Posterior vena cava (tissue), 2 donors: ENCODE results near the gene BRI3. TPM values are rescaled to one million over a fixed set of nuclear protein-coding genes. Genes with fewer than 3 reads are reported as not detected.
A peak's percentile ranks its signal among the peaks of the same experiment; 100 is the strongest.

Source experiments
- DNase-seq: peaks from one replicate; pipeline ENCODE4 v3.0.0-alpha.2; 2020; ENCODE audit warnings: low spot score
- intact Hi-C, 2 donors: fragments of 100-400 bp; cut with DNase I; formaldehyde crosslinking; loops; one replicate each; pipeline versions ENCODE4 v1.14.1 to v1.14.2; 2022 to 2023
- total RNA-seq, 2 donors: library from RNA; stranded (reverse); fragmentation: NEBNext Ultra II Directional; extraction: Animal tissue kit (Norgen Biotek cat#: 25700); gene quantifications; one replicate each; pipeline ENCODE4 v1.2.1, GENCODE V29; 2021
- donor health status: DM: yes; HTN: yes; CAD: no.
- donor health status: DM: yes; HTN: yes; CAD: no.

BRI3 gene
- total RNA-seq, 2 donors from 2014 or later = 183 to 193 TPM

DNA sequence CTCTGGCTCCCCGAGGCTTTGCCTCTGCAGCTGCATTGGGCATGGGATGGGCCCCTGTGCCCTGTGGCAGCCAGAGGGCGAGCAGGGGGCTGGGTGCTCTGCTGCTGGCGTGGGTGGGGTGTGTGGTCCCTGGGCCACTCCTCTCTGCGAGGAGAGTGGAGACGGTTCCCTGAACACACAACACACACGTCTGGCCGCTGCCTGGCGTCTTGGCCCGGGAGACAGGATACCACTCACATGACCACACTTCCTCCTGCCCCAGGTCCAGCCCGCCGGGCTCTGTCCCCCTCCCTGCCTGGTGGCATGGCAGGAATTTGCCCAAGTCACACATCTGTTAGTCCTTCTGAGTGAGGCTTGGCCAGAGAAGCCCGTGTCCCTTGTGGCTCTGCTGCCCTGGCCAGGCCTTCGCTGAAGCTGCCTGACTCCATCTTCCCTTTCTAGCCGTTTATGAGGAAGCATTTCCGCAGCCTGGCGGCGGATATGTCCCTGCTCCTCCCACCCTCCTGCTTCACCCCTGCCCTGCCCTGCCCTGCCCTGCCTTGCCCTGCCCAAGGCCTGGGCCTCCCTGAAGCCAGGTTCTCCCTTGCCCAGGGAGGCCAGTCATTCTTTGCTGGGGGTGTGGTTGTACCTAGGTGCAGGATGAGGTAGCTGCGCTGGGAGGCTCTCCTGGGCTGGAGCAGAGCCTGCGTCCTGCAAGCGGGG, 3.0 kb downstream of the BRI3 start:
- peak; percentile 94 for DNase-seq
- intact Hi-C loops = no loop called here

DNA sequence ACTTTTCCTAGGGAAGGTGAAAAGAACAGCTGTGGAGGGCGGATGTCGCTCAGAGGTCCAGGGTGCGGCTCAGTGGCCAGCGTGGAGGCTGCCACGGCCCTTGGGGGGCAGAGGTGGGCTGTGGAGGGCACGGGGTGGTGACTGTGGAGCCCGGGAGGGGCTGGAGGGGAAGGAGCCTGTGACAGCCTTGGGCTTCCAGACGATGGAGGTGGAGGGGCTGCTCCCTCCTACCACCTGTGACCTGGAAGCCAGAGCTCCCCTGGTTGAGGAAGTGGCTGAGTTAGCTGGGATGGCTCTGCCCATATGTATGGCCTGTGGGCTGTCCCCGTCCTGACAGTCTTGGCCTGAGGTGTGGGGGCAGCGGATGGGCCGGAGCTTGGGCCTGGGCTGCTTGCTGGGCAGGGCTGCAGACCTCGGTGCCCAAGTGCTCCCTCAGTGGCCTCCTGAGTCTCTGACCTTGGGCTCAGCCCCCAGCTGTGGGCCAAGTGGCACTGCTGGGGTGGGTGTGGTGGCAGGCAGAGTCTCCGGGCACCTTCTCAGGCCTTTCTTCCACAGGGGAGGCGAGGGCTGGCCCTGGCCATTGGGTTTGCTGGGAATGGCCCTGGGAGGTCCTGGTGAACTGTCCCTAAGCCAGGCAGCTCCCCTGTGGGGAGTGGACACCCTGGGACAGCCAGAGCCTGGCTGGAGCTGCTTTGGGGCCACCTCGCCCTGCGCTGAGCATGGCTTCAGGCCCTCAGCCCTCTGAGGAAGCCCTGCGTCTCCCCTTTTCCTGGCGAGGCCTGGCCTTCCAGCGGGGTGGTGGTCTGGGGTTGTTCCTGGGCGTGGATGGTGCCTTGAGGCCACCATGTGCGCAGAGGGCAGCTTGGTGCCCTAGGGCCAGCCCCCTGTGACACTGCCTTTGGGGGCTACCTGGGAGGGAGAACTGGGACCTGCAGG, 3.9 kb downstream of the BRI3 start:
- no peak for DNase-seq
- intact Hi-C loops = no loop called here

DNA sequence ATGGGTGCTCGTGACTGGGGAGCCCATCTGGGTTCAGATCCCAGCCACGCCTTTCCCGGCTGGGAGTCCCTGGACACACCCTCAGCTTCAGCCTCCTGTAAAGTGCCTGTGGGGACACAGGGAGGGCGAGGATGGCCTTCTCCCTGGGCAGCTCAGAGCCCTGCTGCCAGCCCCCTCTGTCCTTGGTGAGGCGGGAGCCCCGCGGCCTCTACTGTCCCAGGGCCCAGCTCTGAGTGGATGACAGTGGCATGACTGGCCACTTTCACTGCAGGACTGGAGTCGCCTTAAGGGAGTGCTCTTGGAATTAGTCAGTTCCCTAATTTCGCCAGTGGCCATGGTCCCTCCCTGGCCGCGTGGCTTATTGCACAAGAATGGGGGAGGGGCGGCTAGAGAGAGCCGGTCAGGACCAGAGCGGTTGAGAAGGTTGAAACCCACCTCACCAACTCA, 4.6 kb downstream of the BRI3 start:
- DNase-seq = peak; percentile 94

DNA sequence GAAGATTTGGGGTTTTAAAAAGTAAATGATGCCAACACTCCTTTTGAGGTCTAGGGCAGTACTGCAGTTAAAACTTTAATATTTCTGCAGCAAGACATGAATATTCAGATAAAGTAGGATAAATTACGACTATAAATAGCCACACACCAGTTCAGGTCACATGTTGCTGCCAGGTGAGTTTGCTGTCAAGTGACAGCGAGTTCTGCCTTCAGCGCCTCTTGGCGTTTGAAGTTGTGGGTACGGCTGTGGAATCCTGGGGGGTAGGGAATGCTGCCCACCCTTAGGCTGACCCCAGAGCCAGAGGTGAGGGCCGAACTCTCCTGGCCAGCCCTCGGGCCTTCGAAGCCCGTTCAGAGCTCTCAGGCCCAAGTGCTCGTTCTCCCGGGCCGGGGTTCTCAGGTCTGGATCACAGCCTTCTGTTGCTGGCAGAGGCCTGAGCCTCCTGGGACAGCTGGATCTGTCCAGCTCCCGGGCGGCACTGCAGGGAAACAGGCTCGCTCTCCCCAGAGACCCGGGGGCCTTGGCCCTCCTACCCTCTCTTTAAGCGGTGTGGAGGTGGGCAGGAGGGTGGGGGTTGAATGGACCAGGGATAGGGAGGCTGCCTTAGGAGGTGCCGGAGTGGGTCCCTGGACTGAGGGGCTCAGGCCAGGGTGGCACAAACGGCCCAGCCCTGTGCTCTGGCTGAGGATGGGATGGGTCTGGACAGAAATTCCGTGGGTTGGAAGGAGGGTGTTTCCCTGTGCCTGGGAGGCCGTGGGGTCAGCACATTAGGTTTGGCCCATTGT, 5.4 kb downstream of the BRI3 start:
- intact Hi-C loops = no loop called here

More for the DNA sequence above, 4.6 kb downstream of the BRI3 start:
- intact Hi-C loops = no loop called here

DNA sequence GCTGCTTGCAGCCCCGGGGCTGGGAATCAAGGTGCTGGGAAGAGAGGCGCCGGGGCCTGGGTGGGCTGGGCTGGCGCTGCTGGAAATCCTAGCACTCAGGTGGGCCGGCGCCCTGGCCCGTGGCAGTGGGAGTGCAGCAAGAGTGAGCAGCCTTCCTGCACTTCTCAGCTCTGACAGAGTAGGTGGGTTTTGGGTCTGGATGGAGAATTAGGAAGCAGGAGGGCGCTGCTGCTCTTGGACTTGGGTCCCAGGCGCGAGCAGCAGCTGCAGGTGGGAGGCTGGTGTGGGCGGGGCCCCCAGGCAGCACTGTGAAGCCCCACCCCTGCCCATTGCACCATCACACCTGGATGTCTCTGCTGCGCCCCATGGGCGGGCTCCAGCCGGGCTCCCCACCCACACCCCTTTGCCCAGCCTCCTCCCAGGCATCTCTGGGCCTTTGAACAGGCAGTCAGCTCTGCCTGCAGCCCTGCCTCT, 6.0 kb downstream of the BRI3 start:
- intact Hi-C loops = no loop called here
- no peak for DNase-seq

More for the DNA sequence above, 5.4 kb downstream of the BRI3 start:
- no peak for DNase-seq

DNA sequence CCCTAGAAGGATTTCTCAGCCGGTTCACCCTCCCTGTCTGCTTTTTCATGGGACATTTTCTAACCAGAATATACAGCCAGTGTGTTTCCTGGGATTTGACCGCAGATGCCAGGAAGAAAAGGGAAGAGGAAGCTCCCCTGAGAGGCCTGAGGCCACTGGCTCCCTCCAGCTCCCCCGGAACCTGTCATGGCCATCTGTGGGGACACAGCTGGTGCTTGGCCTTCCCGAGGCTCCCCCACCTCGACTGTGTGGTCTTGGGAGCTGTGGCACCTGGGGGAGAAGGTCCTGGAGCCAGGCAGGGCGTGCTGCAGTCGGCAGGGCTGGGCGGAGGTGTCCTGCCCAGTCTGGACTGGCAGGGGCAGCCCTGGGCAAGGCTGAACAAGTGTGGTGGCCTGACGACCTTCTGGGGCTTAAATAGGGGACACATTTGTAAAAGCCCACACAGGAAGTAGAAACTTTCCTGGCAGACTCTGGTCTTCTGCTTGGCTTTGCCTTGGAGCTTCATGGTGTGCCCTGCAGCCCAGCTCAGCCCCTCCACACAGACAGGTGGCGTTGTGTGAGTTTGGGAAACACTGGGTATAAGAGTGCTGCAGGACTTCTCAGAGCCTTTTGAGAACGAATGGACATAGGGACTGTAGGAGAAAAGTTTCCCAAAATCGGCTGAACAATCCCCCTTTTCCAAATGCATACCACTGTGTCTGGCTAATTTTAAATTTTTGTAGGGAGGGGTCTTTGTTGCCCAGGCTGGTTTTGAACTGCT, 6.8 kb downstream of the BRI3 start:
- DNase-seq = no peak
- intact Hi-C loops = loop anchor here in 1 of 2 donors (1.0 kb wide), 1 partner anchor 16 kb away; no protein-coding TSS in a partner anchor

DNA sequence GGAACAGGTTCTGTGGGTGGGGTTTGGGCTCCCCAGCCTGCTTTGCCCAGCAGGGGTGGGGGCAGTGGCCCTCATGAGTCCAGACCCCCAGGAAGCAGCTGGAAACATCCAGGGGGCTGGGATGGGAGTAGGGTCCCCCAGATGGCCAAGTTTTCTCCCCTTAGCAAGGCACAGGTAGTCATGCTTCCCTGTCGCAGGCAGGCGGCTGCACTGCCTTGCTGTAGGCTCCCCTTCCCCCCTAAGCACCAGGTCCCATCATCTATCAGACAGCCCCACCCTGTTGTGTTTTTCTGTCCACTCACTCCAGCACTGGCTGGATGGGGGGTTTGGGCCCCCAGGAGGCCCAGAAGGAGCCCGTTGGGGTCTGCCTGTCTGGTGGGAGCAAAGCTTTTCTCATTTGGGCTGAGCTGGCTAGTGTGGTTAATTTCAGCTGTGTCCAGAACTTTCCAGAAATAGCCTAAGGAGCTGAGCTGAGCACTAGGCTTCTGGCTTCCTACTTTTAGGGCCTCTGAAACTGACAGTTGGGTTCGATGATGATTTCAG, 7.9 kb downstream of the BRI3 start:
- DNase-seq = no peak
- intact Hi-C loops = no loop called here

DNA sequence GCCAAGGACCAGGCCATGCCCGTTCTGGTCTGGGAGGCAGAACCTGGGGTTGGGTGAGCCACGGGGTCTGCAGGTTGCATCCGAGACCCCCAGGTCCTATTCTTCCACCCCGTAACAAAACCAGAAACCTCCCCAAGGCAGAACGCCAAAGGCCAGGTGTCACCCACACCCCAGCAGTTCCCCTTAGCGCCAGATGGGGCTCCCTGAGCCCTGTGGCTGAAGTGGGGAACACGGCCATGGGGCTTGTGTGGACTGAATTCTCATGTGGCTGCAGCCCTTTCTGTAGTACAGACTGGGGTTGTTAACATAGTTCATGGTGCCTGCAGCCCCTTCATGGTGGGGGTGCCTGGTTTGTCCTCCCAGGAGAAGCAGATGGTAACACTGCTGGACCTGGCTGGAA, 10.2 kb downstream of the BRI3 start:
- no peak for DNase-seq
- intact Hi-C loops = no loop called here

DNA sequence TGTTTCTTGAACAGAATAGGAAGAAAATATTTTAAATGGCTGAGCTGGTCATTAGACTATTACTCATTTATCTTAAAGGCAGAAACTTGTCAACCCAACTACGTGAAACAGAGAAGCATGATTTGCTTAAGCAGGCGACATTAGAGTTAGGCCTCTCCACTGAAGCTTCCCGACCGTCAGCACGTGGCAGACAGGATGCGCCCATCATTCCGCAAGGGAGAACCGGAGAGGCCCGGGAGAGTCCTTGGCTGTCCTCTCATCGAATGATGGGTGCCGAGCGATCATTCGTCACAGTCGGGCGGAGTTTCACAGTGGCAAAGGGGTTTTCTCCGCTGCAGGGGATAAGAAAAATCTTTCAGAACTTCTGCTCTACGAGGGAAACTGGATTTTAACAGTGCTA, 11.8 kb downstream of the BRI3 start:
- DNase-seq = no peak
- intact Hi-C loops = no loop called here

DNA sequence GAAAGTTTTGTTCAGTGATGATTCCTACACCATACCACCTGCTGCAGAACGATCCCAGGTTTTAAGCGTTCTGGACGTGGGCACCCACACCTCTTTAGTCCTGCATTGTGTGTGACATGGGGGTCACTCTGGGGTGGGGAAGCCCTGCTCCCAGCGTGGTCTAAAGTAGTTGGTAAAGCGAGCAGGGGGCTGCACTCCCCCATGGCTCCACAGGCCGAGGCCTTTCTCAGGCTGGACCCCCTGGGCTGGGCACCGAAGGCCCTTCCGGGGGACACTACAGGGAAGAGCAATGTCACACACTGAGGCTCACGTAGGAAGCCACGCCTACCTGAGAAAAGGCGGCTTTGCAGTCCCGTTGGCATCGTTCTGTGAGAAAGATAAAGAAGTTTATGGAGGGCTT, 12.3 kb downstream of the BRI3 start:
- no peak for DNase-seq
- intact Hi-C loops = no loop called here

DNA sequence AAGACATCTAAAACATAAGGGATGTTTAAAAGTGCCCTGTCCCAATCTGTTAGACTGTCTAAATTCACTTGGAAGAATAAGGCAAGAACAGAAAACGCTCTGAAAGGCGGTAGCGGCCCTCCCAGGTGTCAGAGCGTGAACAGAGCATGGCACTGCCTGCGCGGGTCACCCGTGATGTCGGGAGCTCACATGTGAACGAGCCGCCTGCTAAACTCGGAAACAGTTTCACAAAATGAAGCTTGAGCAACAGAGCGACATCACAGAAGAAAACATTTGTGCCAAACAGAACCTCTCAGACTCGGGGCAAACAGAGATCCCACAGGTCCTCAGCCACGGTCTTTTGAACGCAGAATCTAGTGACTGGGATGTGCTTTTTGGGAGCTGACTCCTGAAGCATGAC, 12.8 kb downstream of the BRI3 start:
- no peak for DNase-seq
- intact Hi-C loops = no loop called here

DNA sequence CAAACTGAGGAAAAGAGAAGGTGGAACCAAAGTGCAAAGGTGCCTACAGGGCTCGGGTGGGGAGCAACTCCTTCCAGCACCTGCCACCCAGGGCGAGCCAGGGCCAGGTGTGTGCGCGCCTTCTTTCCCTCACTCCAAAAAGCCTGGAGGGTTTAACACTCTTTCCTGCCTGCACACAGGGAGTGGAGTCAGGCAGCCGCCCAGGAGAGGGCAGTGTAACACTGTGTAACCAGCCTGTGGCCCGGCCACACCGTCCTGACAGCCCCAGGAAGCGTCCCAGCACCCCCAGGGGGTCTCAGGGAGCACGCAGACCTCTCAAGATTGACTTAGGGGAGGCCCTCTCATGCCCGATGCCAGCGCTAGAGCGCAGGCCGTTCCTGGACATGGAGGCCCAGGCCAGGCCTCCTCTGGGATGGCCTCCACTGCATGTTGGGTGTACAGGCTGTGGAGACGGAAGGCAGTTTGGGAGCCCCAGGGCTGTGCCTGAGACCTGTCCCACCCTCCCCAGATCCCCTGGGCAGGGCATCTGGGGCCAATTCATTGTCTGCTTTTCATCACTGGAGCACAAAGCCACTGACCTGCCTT, 13.4 kb downstream of the BRI3 start:
- DNase-seq = no peak
- intact Hi-C loops = no loop called here

DNA sequence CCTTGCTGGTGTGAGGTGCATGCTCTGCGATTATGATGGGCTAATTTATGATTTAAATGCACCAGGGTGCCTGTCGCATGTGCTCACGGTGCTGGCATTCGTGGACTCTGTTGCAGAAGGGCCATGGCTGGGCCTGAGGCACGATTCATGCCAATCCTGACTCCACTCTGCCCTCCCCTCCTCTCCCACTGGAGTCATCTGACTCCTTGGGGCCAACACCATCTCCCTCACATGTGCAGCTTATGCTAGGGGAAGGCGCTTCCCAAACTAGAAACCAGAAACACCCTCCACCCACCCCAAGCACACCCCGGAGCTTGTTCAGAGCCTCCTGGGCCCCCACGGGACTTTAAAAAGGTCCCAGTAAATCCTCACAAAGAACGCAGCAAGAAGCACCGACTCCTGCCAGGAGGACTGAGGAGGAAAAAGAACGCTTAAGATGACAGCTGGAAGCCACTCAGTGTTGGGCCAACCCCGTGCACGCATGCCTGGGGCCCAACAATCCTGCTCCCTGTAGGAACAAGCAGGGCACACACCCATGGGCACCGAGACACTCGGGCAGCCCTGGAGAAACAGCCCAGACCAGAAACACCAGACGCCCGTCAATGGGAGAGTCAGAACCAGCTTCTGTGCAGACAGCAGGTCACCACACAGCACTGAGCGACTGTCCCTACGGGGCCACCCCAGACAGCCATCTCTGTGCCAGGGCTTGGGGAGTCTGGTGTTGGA, 14.1 kb downstream of the BRI3 start:
- intact Hi-C loops = no loop called here
- DNase-seq = no peak

DNA sequence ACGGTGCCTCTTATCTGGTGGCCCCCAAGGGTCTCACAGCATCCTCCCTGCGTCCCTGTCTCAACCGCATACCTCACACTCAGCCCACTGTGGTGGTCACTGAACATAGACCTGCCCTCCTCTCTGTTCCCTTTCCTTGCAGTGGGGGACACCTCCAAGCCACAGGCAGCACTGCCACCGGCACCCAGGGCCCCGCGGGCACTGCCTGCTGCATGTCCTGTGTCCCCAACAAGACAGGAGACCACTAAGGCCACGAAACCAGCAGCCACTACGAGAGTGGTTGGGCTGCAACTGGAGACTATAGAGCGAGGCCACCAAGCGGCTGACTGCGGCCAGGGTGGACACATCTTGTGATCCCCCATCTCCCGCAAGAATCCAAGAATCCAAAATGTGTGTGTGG, 15.3 kb downstream of the BRI3 start:
- intact Hi-C loops = no loop called here
- DNase-seq = no peak

DNA sequence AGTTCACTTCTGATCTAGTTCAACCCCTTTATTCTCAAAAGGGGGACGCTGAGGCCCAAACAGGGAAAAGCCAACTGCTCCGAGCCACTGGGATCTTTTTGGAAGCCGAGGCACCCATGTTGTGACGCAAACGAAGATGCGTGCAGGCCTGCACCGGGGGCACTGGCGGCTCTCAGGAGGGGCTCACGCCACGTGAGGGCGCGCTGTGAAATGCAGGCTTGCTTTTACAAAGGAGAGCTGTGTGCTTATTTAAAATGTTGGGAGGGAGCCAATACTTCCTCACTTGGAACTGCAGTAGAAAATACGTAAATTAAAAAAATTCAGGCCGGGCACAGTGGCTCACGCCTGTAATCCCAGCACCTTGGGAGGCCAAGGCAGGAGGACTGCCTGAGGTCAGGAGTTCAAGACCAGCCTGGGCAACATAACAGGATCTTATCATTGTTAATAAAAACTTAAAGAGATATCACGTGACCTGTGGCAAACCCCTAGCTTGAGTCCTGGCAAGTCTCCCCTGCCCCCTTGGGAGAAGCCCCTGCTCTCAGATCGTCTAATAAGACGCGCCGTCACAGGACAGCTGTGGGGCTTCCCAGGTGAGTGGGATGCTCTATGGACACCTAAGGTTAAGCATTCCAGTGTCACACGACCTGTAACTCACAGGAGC, 16.3 kb downstream of the BRI3 start:
- intact Hi-C loops = no loop called here
- DNase-seq = no peak

DNA sequence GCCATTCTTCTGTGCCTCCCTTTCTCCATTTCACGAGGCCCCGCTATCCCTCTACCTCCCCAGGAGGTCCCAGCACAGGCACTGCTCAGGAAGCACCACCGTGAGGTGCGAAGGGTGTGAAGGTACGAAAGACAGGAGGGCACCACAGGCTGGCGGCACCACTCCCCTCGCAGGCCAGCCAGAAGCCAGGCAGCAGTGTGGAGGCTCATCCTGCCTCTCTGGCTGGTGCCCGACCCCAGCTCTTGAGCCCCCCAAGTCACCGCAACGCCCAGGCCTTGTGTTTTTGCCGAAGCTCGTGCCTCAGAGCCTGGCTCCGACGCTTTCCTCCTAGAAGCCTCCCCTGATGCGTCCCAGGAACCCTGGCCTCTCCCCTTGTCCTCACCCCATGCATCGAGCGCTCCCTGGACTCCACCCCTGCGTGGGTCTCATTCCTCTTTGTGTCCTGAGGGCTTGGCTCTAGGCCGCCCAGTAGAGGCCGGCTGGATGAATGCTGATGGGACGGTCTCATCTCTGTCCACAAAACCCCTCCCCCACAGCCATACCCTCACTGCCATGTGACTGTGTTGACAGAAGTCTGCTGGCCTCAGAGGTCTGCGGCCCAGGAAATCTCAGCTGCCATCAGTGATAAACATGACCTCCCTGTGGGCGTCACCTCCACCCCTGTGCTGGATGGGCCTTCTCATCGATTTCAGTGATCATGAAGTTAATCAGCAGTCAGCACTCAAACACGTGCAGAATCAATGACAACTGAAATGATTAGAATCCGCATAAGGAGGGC, 19.3 kb downstream of the BRI3 start:
- DNase-seq = no peak
- intact Hi-C loops = no loop called here
